ENCODE measurements around the gene ATG14. TPM values are rescaled to one million over a fixed set of nuclear protein-coding genes. Genes with fewer than 3 reads are reported as not detected.

ATG14 gene
- total and polyA plus RNA-seq, 2 of the 8 experiments (the other 6 are each of a cell fraction or from before 2014, with no cell fraction given): 4.9 to 10.8 TPM

DNA sequence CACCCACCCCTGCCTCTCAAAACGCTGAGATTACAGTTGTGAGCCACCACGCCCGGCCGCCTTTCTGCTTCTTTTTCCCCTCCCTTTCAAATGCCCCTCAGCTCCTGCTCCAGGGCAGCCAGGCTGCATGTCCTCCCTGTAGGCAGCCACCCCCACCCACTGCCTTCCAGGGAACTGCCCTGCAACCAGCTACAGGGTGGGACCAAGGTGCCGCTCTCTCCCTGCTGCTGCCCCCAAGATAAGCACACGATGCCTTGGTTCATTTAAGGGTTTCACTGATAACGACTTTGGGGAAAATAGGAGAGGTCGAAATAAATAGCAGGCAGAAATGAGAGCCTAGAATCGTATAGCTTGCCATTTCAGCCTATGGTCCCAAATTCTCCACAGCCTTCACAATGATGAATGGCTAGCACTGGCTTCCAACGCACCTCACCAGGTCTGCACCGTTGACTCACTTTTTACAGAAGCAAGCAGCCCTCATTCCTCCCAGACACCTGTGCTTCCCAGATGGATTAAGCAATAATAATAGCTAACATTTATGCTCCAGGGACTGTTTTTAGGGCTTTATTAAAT, 40.7 kb downstream of the ATG14 start:
- CTCF ChIA-PET (ENCODE audit: partially characterized antibody): interaction anchor here (0.8 to 2.5 kb wide), 4 partner anchors 15 to 125 kb away, joined by 3 to 8 read pairs (median 5); no protein-coding TSS in a partner anchor
- Histone ChIP-seq H2BK20ac (ENCODE audit: low read length) (no peak overlapping the region), H4K8ac (ENCODE audit: extremely low read depth, insufficient read depth, low read length) (no peak overlapping the region), H3K36me3 (ENCODE audit: control insufficient read depth in 2 of 4, insufficient read depth in 4 of 4, low read length in 3 of 4) (peaks cover 0 to 15% (median 6%) of the 10 kb centered on the region in 4 experiments; a peak in 7 of 8 replicates), H4K5ac (ENCODE audit: insufficient read length, low read depth, low read length) (no peak overlapping the region), H3K4me3 (ENCODE audit: extremely low read depth in 1 of 4, insufficient read depth in 2 of 4, low read depth in 3 of 4, low read length in 4 of 4) (no peak overlapping the region), H3K14ac (ENCODE audit: insufficient read length) (no peak overlapping the region), H3K56ac (replicated peaks; ENCODE audit: insufficient read length, low read depth, low read length) (no peak overlapping the region), H2BK12ac (ENCODE audit: low read depth, low read length) (no peak overlapping the region), H4K91ac (replicated peaks; ENCODE audit: insufficient read length, low read length) (no peak overlapping the region), H3K4me1 (replicated peaks in 1 of 4; ENCODE audit: control insufficient read depth in 3 of 4, insufficient read depth in 4 of 4, low read length in 3 of 4) (no peaks in the 10 kb centered on the region), H3K27ac (ENCODE audit: low read depth, low read length) (no peak overlapping the region), H3K9me3 (ENCODE audit: insufficient read depth in 2 of 2, low read depth in 1 of 2, low read length in 1 of 2) (no peaks in the 10 kb centered on the region), H2BK15ac (ENCODE audit: low read length) (no peak overlapping the region), H3K4ac (replicated peaks; ENCODE audit: insufficient read length, low read depth, low read length) (no peak overlapping the region), H3K23ac (ENCODE audit: insufficient read length) (no peak overlapping the region), H2AK5ac (ENCODE audit: low read depth, low read length) (no peak overlapping the region), H3K23me2 (ENCODE audit: low read depth, low read length) (no peaks in the 10 kb centered on the region), H3K79me2 (ENCODE audit: control insufficient read depth in 1 of 2, insufficient read depth in 2 of 2, low read length in 2 of 2) (no peaks in the 10 kb centered on the region), H4K20me1 (replicated peaks in 1 of 2; ENCODE audit: control insufficient read depth in 1 of 2, insufficient read depth in 2 of 2, low read length in 2 of 2) (no peaks in the 10 kb centered on the region), H3K18ac (ENCODE audit: extremely low read depth, low read length) (no peak overlapping the region), H2BK120ac (replicated peaks; ENCODE audit: low read depth, low read length) (no peak overlapping the region), H3K27me3 (replicated peaks in 1 of 4; ENCODE audit: control insufficient read depth in 3 of 4, extremely low read depth in 1 of 4, insufficient read depth in 3 of 4, low read length in 3 of 4) (no peaks in the 10 kb centered on the region), H2AFZ (ENCODE audit: low read length) (no peak overlapping the region), H3K79me1 (ENCODE audit: low read depth, low read length) (no peaks in the 10 kb centered on the region), H3K9ac (replicated peaks in 1 of 4; ENCODE audit: extremely low read depth in 1 of 4, low read depth in 3 of 4, low read length in 3 of 4) (no peak overlapping the region), H3K4me2 (ENCODE audit: insufficient read depth in 1 of 2, low read depth in 2 of 2, low read length in 2 of 2) (no peak overlapping the region), H2BK5ac (ENCODE audit: low read depth, low read length) (no peak overlapping the region)
- FAIRE-seq (no peak), DNase-seq (ENCODE audit: low read depth in 1 of 2, low spot score in 2 of 2) (no peak)
- POLR2A ChIA-PET (ENCODE audit: partially characterized antibody): no interaction called here
- TF ChIP-seq EGR1 (IDR thresholded peaks at IDR 0.05; ENCODE audit: borderline replicate concordance, low read depth, low read length): no peak
- TF ChIP-seq, protein P1, sequence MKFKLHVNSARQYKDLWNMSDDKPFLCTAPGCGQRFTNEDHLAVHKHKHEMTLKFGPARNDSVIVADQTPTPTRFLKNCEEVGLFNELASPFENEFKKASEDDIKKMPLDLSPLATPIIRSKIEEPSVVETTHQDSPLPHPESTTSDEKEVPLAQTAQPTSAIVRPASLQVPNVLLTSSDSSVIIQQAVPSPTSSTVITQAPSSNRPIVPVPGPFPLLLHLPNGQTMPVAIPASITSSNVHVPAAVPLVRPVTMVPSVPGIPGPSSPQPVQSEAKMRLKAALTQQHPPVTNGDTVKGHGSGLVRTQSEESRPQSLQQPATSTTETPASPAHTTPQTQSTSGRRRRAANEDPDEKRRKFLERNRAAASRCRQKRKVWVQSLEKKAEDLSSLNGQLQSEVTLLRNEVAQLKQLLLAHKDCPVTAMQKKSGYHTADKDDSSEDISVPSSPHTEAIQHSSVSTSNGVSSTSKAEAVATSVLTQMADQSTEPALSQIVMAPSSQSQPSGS (IDR thresholded peaks at IDR 0.05; ENCODE audit: low read length): no peak
- TF ChIP-seq CTBP2 (IDR thresholded peaks at IDR 0.05; ENCODE audit: borderline replicate concordance, insufficient read depth, insufficient read length, low read length): no peak
- 83% methylated on average over 11 of the region's 11 CpGs; no CpG with 5 or more reads in 1 of the 2 experiments for WGBS, 2 experiments (ENCODE audit: extremely low coverage in 1 of 2, insufficient coverage in 1 of 2, insufficient read length in 1 of 2, insufficient replicate concordance in 2 of 2, low coverage in 1 of 2, low lambda C conversion rate in 2 of 2, missing lambda C conversion rate in 1 of 2)

All from H1 (cell line).